ENCODE measurements around the gene KRTAP19-3.

GRCh38 chr21:30478004-30478403 is 13.8 kb downstream of the KRTAP19-3 start:
- no peak for TF ChIP-seq EZH2 (IDR thresholded peaks at IDR 0.05)
- TF ChIP-seq POLR2AphosphoS5 (IDR thresholded peaks at IDR 0.05; ENCODE audit: borderline replicate concordance, low read depth, low read length), result no peak

Measured in SK-N-MC (cell line).